Measurements from ENCODE around the gene PLB1.

PLB1 gene

GRCh38 chr2:28613633-28614501, 118.0 kb downstream of the PLB1 start:
- DNase-seq (ENCODE audit: low read depth), result peak; percentile 10

GRCh38 chr2:28615706-28616105, 119.8 kb downstream of the PLB1 start:
- DNase-seq (ENCODE audit: low read depth), result no peak

- no peak for DNase-seq (ENCODE audit: low read depth)
Observed at GRCh38 chr2:28616396-28616999, 120.6 kb downstream of the PLB1 start.

- DNase-seq (ENCODE audit: low read depth), result no peak
Observed at GRCh38 chr2:28617502-28618184, 121.8 kb downstream of the PLB1 start.

- DNase-seq (ENCODE audit: low read depth), result no peak
Observed at GRCh38 chr2:28618221-28619141, 122.6 kb downstream of the PLB1 start.

GRCh38 chr2:28619213-28620196, 123.6 kb downstream of the PLB1 start:
- no peak for DNase-seq (ENCODE audit: low read depth)

- no peak for DNase-seq (ENCODE audit: low read depth)
Observed at GRCh38 chr2:28620291-28620793, 124.5 kb downstream of the PLB1 start.

GRCh38 chr2:28620801-28621171, 124.9 kb downstream of the PLB1 start:
- no peak for DNase-seq (ENCODE audit: low read depth)

- peak; percentile 54 for DNase-seq (ENCODE audit: low read depth)
Observed at GRCh38 chr2:28621172-28622100, 125.6 kb downstream of the PLB1 start.

GRCh38 chr2:28622101-28622499, 126.2 kb downstream of the PLB1 start:
- DNase-seq (ENCODE audit: low read depth), result no peak

GRCh38 chr2:28623582-28624405, 127.9 kb downstream of the PLB1 start:
- DNase-seq (ENCODE audit: low read depth), result no peak

- DNase-seq (ENCODE audit: low read depth), result no peak
Observed at GRCh38 chr2:28624436-28624792, 128.6 kb downstream of the PLB1 start.

GRCh38 chr2:28624793-28625701, 129.2 kb downstream of the PLB1 start:
- DNase-seq (ENCODE audit: low read depth), result peak; percentile 58

GRCh38 chr2:28626376-28626775, 130.5 kb downstream of the PLB1 start:
- DNase-seq (ENCODE audit: low read depth), result no peak

- DNase-seq (ENCODE audit: low read depth), result no peak
Observed at GRCh38 chr2:28626891-28627421, 131.1 kb downstream of the PLB1 start.

GRCh38 chr2:28627722-28628480, 132.0 kb downstream of the PLB1 start:
- DNase-seq (ENCODE audit: low read depth), result no peak

All from activated T-helper 9 cell treated with anti-CD3 and anti-CD28 coated beads, Interleukin-2, amount 50 U/mL, for 16 hours (primary cell).